Thyroid gland (tissue), 4 donors: ENCODE measurements around the gene TMEM272.

ENCODE experiments used
- POLR2A ChIP-seq, 2 donors: fragments of 450-650 bp; IDR thresholded peaks; one replicate each; pipeline ENCODE4 v1.6.1; 2017; ENCODE audit warnings: antibody characterized with exemption in 2 of 2, mild to moderate bottlenecking in 2 of 2, moderate library complexity in 1 of 2
- TF ChIP-seq, protein P1 (sequence below), 6 experiments: fragments of 200-600 bp in 3 of 6; fragments of 450-650 bp in 3 of 6; sonication (generic) in 3 of 6; IDR thresholded peaks; one replicate each; pipeline ENCODE4 v1.5.1; 2016 to 2019; ENCODE audit warnings: antibody characterized with exemption in 6 of 6, mild to moderate bottlenecking in 2 of 6, inconsistent platforms in 1 of 6, moderate library complexity in 1 of 6

DNA sequence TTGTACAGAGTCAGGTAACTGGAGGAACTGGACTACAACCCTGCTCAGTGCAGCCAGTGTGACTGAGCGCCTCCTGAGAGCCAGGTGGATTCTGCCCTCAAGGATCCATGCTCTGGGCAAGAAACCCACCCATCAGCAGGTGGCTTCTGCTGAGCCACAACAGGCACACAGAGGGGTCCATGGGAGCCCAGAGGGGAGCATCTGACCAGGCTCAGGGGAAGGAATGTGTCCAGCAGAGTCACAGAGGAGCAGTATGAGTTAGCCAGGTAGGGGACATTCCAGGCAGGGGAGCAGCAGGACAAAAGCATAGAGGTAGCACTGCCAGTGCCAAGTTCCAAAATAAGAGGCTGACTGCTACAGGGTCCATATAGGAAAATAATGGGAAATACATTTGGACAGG is 60.9 kb downstream of the TMEM272 start:
- TF ChIP-seq, protein P1, sequence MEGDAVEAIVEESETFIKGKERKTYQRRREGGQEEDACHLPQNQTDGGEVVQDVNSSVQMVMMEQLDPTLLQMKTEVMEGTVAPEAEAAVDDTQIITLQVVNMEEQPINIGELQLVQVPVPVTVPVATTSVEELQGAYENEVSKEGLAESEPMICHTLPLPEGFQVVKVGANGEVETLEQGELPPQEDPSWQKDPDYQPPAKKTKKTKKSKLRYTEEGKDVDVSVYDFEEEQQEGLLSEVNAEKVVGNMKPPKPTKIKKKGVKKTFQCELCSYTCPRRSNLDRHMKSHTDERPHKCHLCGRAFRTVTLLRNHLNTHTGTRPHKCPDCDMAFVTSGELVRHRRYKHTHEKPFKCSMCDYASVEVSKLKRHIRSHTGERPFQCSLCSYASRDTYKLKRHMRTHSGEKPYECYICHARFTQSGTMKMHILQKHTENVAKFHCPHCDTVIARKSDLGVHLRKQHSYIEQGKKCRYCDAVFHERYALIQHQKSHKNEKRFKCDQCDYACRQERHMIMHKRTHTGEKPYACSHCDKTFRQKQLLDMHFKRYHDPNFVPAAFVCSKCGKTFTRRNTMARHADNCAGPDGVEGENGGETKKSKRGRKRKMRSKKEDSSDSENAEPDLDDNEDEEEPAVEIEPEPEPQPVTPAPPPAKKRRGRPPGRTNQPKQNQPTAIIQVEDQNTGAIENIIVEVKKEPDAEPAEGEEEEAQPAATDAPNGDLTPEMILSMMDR (IDR thresholded peaks at IDR 0.05) = no peak
- TF ChIP-seq POLR2A (IDR thresholded peaks at IDR 0.05) = no peak
